Kidney (tissue), 14 donors: Measurements from ENCODE around the gene MAPKAP1. TPM values are rescaled to one million over a fixed set of nuclear protein-coding genes. Genes with fewer than 3 reads are reported as not detected.

Source experiments
- DNase-seq, 5 donors: peaks; one replicate each; pipeline ENCODE4 v3.0.0-alpha.2; 2013 to 2020
- FAIRE-seq: peaks from 2 replicates; lab custom pipeline; 2012; peaks lifted over from hg19 to GRCh38; lab: Jason Lieb, UNC
- H3K27ac ChIP-seq, 2 donors: one replicate each; pipeline ENCODE4 v1.7.0; 2013; ENCODE audit warnings: low read depth in 2 of 2, low read length in 2 of 2, inconsistent platforms in 1 of 2
- H3K27me3 ChIP-seq: one replicate; pipeline ENCODE4 v1.7.1; 2013; ENCODE audit warnings: low read length, inconsistent platforms; ENCODE audit not compliant: control insufficient read depth, insufficient read depth
- H3K36me3 ChIP-seq, 3 donors: one replicate each; pipeline versions ENCODE4 v1.7.0 to v1.7.1; 2013; ENCODE audit warnings: low read length in 3 of 3, control low read depth in 1 of 3, inconsistent platforms in 1 of 3; ENCODE audit not compliant: insufficient read depth in 3 of 3, control insufficient read depth in 2 of 3
- H3K4me1 ChIP-seq, 3 donors: one replicate each; pipeline versions ENCODE4 v1.7.0 to v1.7.1; 2013; ENCODE audit warnings: low read length in 3 of 3, inconsistent platforms in 1 of 3, low read depth in 1 of 3; ENCODE audit not compliant: control insufficient read depth in 2 of 3, insufficient read depth in 2 of 3
- H3K4me3 ChIP-seq, 3 donors: one replicate each; pipeline versions ENCODE4 v1.7.0 to v1.8.1; 2013; ENCODE audit warnings: low read length in 3 of 3, control low read depth in 1 of 3, inconsistent platforms in 1 of 3
- H3K9ac ChIP-seq, 3 donors: one replicate each; pipeline versions ENCODE4 v1.7.0 to v1.7.1; 2013; ENCODE audit warnings: low read length in 3 of 3, control low read depth in 1 of 3, inconsistent platforms in 1 of 3
- H3K9me3 ChIP-seq, 3 donors: one replicate each; pipeline versions ENCODE4 v1.7.0 to v1.7.1; 2013; ENCODE audit warnings: low read length in 3 of 3, control low read depth in 1 of 3, inconsistent platforms in 1 of 3; ENCODE audit not compliant: control insufficient read depth in 2 of 3, insufficient read depth in 1 of 3
- CTCF ChIP-seq: IDR thresholded peaks from 3 replicates; pipeline ENCODE4 v1.5.1; 2012; ENCODE audit warnings: mild to moderate bottlenecking, moderate library complexity, borderline replicate concordance; ENCODE audit not compliant: insufficient read depth; ENCODE audit errors: extremely low read depth
- intact Hi-C: fragments of 100-400 bp; cut with DNase I; formaldehyde crosslinking; loops from one replicate; pipeline ENCODE4 v1.11.1; 2022
- polyA plus RNA-seq: library from polyadenylated mRNA; stranded (reverse); fragments of 350-450 nt; fragmentation: Illumina TruSeq; extraction: RNeasy Lipid Tissue Mini Kit (QIAGEN cat#74804); gene quantifications from one replicate; pipeline ENCODE4 v1.2.3, GENCODE V29; 2014; ENCODE audit warnings: low read depth, low replicate concordance; ENCODE audit not compliant: insufficient read depth
- total RNA-seq: library from RNA; stranded (reverse); fragmentation: NEBNext Ultra II Directional; extraction: Animal tissue kit (Norgen Biotek cat#: 25700); gene quantifications from one replicate; pipeline ENCODE4 v1.2.1, GENCODE V29; 2021
- donor health status: control.
- donor health status: control.
- donor health status: control.
- donor health status: control.
- donor health status: control.
- donor health status: DM: yes; HTN: yes; CAD: no.
- donor health status: Normal renal cell carcinoma (clear cell type).

Gene MAPKAP1
- total and polyA plus RNA-seq, 2 donors from 2014 or later, result 70.5 to 99.4 TPM

GRCh38 chr9:125444166-125444565 is 262.8 kb downstream of the MAPKAP1 start:
- DNase-seq (no peak), FAIRE-seq (no peak)
- no peaks in the 10 kb centered on the region for H3K9me3 ChIP-seq
- no peaks in the 10 kb centered on the region for H3K27me3 ChIP-seq
- no peak overlapping the region for H3K4me3 ChIP-seq
- peaks cover 0 to 9% (median 8%) of the 10 kb centered on the region in 3 donors for H3K36me3 ChIP-seq
- H3K9ac ChIP-seq, result no peak overlapping the region
- no peak overlapping the region for H3K27ac ChIP-seq
- H3K4me1 ChIP-seq, result no peaks in the 10 kb centered on the region
- TF ChIP-seq CTCF, result no peak
- intact Hi-C loops, result no loop called here

GRCh38 chr9:125443367-125443766 is 263.6 kb downstream of the MAPKAP1 start:
- peaks cover 0 to 9% (median 9%) of the 10 kb centered on the region in 3 donors for H3K36me3 ChIP-seq
- H3K27ac ChIP-seq, result no peak overlapping the region
- no peak for TF ChIP-seq CTCF
- no peak overlapping the region for H3K4me3 ChIP-seq
- H3K9me3 ChIP-seq, result no peaks in the 10 kb centered on the region
- DNase-seq (no peak), FAIRE-seq (no peak)
- no peaks in the 10 kb centered on the region for H3K4me1 ChIP-seq
- intact Hi-C loops, result no loop called here
- H3K9ac ChIP-seq, result no peak overlapping the region
- no peaks in the 10 kb centered on the region for H3K27me3 ChIP-seq

GRCh38 chr9:125442452-125442851 is 264.6 kb downstream of the MAPKAP1 start:
- Histone ChIP-seq H3K4me3 (no peak overlapping the region), H3K36me3 (peaks cover 0 to 9% (median 9%) of the 10 kb centered on the region in 3 donors), H3K9me3 (no peaks in the 10 kb centered on the region), H3K27ac (no peak overlapping the region), H3K4me1 (no peaks in the 10 kb centered on the region), H3K27me3 (no peaks in the 10 kb centered on the region), H3K9ac (no peak overlapping the region)
- intact Hi-C loops, result no loop called here
- no peak for DNase-seq
- no peak for FAIRE-seq
- no peak for TF ChIP-seq CTCF

- no peaks in the 10 kb centered on the region for H3K4me1 ChIP-seq
- H3K27ac ChIP-seq, result no peak overlapping the region
- H3K9me3 ChIP-seq, result no peaks in the 10 kb centered on the region
- no peak for TF ChIP-seq CTCF
- H3K36me3 ChIP-seq, result peaks cover 0 to 9% (median 9%) of the 10 kb centered on the region in 3 donors
- intact Hi-C loops, result no loop called here
- H3K27me3 ChIP-seq, result no peaks in the 10 kb centered on the region
- H3K9ac ChIP-seq, result no peak overlapping the region
- FAIRE-seq (no peak), DNase-seq (peak in 3 of 5 donors; percentile 45 to 60 (median 48))
- no peak overlapping the region for H3K4me3 ChIP-seq
These were observed 266.6 kb downstream of the MAPKAP1 start for GRCh38 chr9:125440411-125440810.
